Activated CD4-positive, alpha-beta T cell treated with anti-CD3 and anti-CD28 coated beads, Interleukin-2, amount 50 U/mL, for 1 hour (primary cell): ENCODE measurements around the gene SLC6A6.

Experiments
- DNase-seq: peaks from one replicate; pipeline ENCODE4 v3.0.0-alpha.2; 2020

Gene SLC6A6

DNA sequence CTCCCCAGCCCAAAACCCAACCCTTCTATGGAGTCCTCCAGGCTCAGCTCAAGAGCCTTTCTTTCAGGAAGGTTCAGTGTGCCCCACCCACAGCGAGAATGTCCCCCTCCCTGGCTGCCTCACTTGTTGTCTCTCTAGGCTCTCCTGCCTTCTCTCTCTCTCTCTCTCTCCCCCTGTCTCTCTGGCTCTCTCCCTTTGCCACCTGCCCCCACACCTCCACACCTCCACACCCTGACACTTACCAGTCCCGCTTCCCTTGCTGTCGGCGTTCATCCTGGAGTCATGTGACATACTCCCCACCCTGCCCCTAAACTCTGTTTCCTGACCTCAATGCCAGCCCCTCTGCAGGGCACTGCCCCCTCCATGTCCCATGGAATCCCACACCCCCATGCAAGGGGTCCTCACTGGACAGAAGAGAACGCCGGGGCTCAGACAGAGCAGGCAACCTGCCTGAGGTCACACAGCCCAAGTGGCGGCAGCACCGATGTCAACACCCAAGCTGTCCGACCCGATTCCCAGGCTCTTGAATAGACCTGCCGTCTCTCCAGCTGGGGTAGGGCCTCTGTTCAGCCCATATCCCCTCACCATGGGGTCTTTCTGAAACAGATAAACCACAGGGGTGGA is 28.5 kb upstream of the SLC6A6 start:
- no peak for DNase-seq

DNA sequence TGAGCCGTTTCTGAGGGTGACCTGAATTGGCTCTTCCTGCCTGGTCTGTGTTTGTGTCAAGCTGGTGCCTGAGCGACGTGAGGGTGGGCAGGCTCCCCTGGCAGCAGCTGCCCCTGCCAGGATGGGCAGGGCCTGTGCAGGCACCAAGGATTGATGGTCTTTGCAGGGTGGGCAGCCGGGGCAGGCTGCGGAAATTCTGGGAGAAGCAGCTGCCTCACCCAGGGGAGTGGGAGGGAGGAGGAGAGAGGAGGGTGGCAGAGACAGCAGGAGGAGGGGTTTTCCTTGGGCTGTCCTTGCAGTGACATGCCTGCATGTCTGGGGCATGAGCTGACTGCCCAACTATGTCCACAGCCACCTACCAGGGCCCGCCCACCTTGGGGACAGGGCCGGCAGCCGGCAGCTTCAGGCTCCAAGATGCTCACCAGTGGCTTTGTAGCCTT is 27.9 kb upstream of the SLC6A6 start:
- no peak for DNase-seq

DNA sequence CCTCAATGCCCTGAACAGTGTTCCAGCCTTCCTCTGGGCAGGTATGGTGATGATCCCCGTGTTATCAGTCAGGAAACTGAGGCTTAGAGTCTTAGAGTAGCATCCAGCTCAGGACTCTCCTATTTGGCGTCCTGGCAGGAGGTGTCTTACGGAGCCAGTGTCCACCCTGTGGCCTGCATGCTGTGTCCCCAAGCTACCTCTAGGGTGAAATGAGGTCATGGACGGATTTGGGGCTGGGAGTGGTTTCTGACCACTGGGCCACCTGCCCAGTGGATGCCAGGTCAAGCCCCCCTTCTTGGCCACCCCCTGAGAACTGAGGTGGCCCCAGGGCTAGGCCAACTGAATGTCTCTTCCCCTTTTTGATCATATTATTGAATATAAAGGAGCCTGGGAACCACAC is 27.2 kb upstream of the SLC6A6 start:
- no peak for DNase-seq

DNA sequence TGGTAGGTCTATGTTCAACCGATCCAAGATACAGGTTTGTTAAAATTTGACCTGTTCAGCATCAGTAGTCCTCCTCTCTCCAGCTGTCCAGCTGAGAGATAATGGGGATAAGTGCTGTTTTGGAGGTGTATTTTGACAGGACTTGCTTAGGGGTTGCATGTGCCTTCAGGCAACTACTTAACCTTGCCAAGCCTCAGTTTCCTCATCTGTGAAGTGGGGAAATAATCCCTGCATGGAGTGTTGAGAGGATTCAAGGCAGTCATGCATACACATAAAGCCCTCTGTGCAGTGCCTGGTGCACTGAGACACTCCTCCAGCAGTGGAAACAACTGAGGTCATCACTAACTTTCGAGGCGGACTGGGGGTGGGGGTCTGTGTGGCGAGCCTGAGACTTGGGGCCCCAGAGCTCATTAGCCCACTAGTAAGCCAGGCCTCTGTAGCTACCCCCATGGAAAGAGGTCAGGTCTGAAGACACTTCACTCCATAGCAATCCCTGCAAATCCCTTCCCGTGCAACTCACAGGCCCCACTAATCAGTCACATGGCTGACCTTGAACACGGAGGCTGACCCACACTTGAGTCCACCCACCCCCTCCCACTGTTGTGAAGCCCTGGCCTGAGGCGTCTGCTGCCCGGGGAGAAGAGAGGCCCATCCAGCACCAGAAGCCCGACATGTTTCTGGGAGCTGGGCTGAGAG is 25.9 kb upstream of the SLC6A6 start:
- DNase-seq, result no peak

DNA sequence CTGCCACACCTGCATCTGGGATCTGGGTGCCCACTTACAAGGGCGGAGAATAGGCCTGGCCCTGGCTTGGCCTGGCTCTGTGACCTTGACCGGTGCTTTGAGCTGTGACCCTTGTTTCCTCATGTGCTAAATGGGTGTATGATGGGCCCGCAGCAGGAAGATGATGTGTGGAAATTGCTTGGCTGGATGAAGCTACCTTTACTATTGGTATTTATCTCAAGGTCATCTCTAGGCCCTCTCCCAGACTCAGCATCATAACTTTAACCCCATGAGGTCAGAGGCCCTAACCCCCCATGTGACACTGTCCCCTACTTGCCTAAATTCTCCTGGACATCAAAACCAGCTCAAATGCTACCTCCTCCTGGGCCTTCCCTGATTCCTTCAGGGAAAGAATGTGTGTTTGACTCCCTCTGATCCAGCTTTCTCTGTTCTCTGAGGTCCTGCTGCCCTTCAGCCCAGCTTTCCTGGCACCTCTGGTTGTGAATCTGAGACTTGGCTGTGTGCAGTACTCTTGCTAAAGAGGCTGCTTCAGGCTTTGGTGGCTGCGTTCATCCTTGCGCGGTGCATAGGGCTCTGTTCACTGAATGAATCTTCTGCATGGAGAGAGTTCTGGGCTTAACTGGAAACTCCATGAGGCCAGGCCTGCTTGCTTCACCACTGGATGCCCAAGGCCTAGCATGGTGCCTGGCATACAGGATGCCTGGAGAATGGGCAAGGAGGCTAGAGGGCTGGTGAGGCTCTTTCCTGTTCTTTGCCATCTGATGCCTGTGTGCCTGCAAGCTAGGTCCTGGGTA is 25.2 kb upstream of the SLC6A6 start:
- no peak for DNase-seq

DNA sequence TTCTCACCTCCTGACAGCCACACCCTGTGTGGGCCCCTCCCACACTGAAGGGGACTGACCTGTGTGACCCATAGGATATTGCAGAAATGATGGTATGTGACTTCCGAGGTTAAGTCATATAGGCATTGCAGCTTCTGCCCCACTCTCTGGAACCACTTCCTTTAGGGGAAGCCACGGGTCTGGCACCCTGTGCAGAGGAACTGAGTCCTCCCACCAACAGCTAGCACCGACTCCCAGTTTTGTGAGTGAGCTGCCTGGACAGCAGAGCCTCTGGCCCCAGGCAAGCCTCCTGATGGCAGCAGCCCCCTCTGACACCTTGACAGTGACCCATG is 24.6 kb upstream of the SLC6A6 start:
- DNase-seq, result no peak

DNA sequence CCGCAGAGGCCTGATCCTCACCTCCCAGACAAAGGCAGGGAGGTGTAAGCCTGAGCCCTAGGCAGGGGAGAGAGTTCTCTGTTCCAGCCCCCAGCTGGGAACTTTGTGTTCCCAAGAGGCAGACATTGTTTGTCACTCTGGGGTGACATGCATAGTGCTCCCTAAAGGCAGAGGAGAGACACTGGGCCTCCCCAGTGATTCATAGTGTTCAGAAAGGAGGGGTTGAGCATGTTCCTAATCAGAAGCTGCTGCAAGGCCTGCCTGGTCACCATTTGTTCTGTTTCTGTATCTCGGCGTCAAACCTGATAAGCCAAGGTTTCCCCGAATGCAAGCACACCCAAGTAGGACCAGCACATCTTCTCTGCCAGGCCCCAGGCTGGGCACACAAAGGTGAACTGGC is 24.0 kb upstream of the SLC6A6 start:
- DNase-seq, result no peak

DNA sequence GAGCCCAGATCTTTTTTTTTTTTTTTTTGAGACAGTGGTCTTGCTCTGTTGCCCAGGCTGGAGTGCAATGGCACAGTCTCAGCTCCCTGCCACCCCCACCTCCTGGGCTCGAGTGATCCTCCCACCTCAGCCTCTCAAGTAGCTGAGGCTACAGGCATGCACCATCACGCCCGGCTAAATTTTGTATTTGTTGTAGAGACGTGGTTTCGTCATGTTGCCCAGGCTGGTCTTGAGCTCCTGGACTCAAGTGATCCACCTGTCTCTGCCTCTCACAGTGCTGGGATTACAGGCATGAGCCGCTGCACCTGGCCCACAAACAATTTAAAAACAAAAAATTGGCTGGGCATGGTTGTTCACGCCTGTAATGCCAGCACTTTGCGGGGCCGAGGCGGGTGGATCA is 22.6 kb upstream of the SLC6A6 start:
- DNase-seq, result no peak

DNA sequence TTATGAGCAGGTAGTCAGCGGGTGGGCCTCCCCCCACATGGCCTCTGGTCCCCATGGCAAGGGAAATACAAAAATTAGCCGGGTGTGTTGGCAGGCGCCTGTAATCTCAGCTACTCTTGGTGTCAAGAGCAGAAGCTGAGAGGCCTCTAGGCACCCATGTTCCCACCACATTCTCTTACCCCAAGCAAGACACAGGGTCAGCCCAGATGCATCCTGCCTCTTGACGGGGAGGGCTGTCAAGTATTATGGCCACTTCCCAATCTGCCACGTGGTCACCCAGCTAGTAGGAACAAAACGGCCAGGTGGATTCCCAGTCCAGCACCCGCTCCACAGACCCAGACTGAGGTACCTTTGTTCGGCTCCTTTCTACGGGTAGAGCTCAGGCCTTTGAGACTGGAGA is 16.2 kb upstream of the SLC6A6 start:
- DNase-seq, result no peak

DNA sequence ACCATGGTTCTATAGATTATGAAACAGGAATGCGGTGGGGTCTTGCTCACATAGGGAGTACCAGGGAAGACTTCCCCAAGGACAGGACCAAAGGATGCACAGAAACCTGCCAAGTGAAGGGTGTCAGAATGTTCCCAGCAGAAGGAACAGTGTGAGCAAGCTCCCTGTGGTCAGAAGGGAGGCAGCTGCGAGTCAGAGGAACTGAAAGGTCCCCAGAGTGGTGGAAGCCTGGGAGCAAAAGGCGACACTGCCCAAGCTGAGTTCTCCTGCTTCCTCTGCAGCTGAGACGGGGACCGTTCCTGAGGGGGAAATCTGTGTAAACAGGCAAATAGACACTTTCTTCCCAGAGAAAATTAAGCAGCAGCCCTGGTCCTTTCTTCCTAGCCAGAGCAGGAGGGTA is 14.2 kb upstream of the SLC6A6 start:
- DNase-seq, result no peak

DNA sequence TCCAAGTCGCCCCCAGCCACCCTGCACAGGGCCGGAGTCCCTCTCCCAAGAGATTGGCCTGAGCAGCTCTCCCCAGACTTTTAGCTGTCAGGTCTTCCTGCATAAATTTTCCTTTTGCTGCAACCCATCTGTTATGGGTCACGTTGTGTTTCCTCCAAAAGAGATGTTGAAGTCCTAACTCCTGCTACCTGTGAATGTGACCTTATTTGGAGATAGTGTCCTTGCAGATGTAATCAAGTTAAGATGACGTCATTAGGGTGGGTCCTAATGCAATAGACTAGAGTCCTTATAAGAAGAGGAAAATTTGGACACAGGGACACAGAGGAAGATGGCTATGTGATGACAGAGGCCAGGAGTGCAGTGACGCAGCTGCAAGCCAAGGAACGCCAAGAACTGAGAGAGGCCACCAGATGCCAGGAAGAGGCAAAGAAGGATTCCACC is 13.2 kb upstream of the SLC6A6 start:
- no peak for DNase-seq

DNA sequence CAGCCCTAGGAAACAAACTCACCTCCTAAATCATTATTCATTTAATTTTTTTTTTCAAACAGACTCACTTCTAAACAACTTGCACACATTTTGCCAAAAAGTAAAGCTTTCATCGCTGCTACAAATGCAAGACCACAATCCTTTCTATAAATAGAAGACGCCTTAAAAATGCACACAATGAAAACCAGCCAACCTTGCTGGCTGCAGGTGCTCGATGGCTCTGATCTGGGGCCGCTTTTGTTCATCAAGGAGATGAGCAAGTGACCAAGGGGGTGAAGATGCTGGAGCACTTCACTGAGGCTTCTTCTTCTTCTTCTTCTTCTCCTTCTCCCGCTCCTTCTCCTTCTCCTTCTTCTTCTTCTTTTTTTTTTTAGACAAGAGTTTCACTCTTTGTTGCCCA is 12.7 kb upstream of the SLC6A6 start:
- no peak for DNase-seq

DNA sequence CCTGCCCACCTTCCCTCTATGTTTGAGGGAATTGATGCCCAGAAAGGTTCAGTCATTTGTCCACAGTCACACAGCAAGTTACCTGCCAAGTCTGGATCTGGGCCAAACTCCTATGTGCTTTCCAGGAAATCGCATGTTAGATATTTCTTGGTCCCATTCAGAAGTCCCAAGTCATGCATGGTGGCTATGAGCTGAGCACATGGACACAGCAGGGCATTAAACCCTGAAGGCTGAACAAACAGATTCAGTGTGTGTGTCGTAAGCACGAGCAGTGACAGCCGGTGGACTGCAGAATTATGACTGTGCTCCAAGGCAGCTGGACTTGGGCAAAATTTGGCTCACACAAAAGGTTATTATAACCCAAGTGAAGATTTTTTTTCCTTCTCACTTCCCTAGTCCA is 11.4 kb upstream of the SLC6A6 start:
- DNase-seq, result no peak

DNA sequence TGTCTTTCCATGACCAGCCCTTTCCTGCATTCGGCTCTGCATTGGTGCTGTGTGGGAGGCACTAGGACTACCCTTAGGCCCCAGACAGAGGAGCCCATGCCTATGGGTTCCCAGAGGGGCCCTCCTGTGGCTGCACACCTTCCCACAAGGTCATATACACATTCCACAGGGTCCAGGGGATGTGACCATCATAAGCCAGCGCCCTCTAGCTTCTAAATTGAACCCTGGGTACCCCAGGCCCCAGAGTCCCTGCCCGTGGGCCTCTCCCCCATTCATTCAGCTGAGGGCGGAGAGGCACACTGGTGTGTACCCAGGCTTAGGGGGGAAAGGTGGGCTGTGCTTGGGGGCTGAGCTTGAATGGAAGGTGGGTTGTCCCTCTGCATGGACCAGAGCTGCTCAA is 10.2 kb upstream of the SLC6A6 start:
- DNase-seq, result no peak

DNA sequence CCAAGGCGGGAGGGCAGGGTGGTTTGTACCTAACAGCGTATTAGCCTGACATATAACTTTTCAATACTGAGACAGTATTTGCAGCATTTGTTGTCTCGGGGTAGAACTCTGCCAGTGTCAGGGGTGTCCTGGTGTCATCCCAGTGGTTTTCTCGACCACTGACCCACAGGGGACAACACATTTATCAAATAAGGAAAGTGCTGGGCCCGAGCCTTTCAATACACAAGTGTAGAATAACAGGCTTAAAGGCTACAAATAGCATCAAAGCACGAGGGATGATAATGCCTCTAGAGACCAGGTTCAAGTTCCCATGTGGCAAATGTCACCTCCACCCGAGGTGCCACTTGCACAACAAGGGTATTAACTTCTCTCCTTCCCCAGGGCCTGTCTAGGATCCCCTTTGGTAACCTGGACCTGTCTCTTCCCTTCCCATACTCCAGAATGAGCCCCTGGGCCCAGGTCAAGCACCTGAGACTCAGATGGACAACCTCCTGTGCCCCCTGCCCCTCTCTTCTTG is 9.5 kb upstream of the SLC6A6 start:
- no peak for DNase-seq

DNA sequence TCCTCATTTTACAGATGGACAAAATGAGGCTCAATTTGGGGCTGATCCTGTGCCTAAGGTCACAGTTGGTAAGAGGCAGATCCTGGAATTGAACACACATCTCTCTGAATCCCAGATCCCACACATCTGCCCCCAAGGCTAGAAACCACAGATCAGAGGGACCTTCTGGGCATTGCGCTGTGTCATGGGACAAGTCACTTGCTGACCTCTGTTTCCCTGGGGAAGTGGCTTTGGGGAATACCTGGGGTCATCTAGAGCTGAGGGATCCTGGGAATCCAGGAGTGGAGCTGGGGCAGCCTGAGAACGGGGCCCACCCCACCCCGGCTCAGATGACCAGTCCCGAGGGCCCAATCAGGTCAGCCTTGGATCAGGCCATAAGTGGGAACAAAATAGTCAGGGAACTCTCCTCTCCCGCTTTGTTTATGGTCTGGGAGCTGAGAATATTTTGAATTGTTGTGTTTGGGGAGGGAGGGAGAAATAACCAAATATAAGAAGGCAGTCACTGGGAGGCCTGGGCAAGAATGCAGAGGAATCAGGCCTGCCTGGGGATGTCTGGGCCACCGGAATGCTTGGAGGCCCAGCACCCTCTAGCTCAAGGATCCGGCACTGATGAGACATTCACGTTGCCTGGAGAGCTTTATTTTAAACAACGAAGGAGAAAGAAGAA is 8.8 kb upstream of the SLC6A6 start:
- no peak for DNase-seq

DNA sequence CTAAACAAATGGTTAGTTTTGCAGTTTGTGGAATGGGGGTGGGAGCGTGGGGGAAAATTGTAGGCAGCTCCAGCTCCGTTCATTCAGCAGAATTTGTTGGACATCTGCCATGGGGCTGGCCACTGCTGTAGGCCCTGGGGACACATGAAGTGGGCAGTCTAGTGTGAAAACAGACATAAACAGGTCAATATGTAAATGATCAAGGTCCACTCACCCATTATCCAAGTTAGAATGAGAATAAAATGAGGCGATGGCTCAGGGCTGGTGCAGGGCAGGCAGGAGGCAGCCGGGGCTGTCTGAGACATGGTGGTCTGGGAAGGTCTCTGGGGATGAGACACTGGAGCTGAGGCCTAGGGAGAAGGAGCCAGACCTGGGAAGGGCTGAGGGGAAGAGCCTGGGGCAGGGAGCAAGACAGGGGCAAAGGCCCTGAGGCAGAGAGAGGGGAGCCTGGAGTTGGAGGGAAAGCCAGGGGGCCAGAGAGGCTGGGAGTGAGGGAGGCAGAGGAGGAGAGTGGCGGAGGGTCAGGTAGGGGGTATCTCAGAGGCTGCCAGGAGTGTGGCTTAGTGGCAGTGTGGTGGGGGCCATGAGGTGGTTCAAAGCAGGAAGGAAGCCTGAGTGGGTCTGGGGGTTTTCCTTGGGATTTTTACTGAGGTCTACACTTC is 6.2 kb upstream of the SLC6A6 start:
- DNase-seq, result no peak

DNA sequence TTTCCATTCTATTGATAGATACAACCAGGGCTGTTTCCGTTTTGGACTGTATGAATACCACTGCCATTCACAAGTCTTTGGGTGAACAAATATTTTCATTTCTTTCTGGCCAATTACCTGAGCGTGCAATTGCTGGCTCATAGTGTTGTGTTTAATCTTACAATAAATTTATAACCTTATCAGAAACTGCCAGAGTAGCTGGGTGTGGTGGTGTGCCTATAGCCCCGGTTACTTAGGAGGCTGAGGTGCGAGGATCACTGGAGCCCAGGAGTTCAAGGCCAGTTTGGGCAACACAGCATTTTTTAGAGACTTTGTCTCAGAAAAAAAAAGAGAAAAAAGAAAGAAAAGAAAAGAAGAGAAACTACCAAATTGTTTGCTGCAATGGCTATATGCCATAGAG is 5.4 kb upstream of the SLC6A6 start:
- DNase-seq, result no peak

DNA sequence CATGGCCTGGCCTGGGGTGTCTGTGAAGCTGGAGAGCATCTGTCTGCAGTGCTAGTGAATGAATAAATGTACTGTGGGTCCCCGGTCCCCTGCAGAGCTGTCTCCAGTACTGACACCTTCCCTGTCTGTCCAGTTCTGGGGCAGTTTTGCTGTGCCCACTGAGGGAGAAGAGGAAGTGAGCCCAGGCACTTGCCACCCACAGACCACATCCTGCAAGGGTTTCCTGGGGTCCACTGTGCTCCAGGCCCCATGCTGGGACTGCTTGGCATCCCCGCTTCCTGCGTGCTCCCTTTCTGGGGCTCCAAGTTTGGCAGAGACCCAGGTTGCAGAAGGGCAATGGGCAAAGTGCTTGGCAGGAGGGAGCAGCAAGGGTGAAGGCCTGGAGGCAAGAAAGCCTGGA is 4.9 kb upstream of the SLC6A6 start:
- no peak for DNase-seq

DNA sequence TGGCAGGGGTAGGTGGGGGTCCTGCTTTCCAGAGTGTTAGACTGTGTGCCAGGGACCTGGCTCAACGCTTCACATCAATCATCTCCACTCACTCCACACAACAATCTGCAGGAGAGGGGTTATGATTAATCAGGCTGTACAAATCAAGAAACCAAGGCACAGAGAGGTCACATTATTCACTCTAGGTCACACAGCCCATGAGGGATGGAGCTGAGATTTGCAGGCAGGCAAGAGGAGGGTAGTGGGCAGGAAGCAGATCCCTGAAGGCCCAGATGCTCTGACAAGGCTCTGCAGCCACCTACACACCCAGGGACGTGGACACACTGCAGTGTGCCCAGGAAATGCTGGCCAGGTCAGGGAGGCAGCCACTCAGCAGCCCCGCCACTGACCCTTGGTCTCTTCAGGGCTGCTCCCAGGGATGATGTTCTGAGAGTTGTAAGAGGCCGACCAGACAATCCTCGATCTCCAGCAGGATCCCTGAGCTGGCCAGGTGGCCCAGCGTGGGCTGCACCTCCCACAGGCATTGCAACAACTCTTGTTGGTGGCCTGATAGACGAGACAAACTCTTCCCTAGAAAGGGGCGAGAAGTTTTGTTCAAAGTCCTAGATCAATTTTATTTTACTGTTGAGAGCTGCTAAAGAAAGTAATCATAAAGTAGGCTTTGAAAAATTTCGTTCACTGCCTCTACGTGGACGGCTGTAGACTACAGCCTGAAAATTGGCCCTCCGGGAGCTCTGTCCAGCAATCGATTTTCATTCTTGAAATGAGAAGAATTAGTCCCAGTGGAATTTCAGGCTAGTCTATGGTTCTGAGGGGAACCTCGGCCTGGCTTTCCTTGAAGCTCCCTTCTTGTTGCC is 4.2 kb upstream of the SLC6A6 start:
- DNase-seq, result no peak

DNA sequence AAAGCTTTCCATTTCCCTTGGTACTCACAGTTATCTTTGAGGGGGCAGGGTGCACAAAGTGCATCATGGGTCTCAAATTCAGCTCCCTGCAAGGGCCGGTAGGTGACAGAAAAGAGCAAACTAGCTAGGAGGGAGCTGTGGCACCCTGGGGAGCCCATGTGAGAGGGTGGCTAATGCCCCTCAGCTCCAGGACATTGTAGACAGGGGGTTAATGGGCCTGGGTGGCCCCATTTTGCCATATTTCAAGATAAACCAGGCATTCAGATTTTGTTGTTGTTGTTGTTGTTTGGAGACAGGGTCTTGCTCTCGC is 3.7 kb upstream of the SLC6A6 start:
- no peak for DNase-seq

DNA sequence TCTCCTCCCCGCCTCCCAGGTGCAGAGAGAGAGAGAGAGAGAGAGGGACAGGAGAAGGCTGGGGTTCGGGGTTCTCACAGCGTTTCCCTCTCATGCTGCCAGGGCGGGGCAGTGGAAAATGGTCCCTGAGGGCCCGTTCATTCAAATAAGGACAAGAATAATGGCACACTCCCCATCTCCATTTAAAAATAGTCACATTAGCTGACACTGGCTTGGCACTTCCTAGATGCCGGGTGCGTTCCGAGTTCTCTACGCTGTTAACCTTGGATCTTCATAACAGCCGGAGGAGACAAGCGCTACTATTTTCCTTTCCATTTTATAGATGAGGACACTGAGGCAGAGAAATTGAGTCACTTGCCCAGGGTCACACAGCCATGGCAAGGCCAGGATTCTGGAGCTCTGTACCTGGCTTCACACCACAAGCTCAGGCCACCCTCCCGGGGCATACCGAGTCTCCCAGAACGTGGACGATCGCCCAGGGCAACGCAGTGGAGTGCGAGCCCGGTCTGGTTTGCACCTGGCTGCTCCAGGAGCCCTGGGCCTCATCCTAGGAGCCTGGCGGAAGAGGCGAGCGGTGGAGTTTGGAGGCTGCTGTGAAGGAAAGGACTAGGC is 608 bp upstream of the SLC6A6 start:
- DNase-seq, result no peak
